NCI-H1092 (cell line): ENCODE data around the gene RNF213.

Experiments
- DNase-seq: peaks from one replicate; lab custom pipeline; 2025; lab: John Stamatoyannopoulos, UW

Gene RNF213

GRCh38 chr17:80260791-80261158, at the start of gene RNF213:
TSS of gene RNF213 (plus strand) at chr17:80260852. CDS start at chr17:80263682, 2,830 bp downstream.
- peak; percentile 32 for DNase-seq

GRCh38 chr17:80212109-80212508, 48.5 kb upstream of the RNF213 start:
- peak; percentile 71 for DNase-seq

- DNase-seq, result no peak
Measured at GRCh38 chr17:80212511-80212910, 48.1 kb upstream of the RNF213 start.

- DNase-seq, result no peak
Measured at GRCh38 chr17:80212962-80213642, 47.5 kb upstream of the RNF213 start.

GRCh38 chr17:80213643-80213975, 47.0 kb upstream of the RNF213 start:
- DNase-seq, result no peak

GRCh38 chr17:80214012-80214877, 46.4 kb upstream of the RNF213 start:
- no peak for DNase-seq

- DNase-seq, result no peak
Measured at GRCh38 chr17:80214878-80215210, 45.8 kb upstream of the RNF213 start.

- DNase-seq, result no peak
Measured at GRCh38 chr17:80216473-80217456, 43.9 kb upstream of the RNF213 start.

- no peak for DNase-seq
Measured at GRCh38 chr17:80217703-80218362, 42.8 kb upstream of the RNF213 start.

- no peak for DNase-seq
Measured at GRCh38 chr17:80218391-80218790, 42.3 kb upstream of the RNF213 start.

- peak; percentile 21 for DNase-seq
Measured at GRCh38 chr17:80219013-80219762, 41.5 kb upstream of the RNF213 start.

GRCh38 chr17:80219763-80220053, 40.9 kb upstream of the RNF213 start:
- DNase-seq, result no peak

GRCh38 chr17:80220054-80220735, 40.5 kb upstream of the RNF213 start, which contains the start of the genes SGSH and SLC26A11:
TSS of gene SGSH (minus strand) at chr17:80220333. CDS start at chr17:80220313, 20 bp downstream.
TSS of gene SLC26A11 (plus strand) at chr17:80220427. CDS start at chr17:80221561, 1,134 bp downstream.
- peak; percentile 47 for DNase-seq

- no peak for DNase-seq
Measured at GRCh38 chr17:80220736-80221215, 39.9 kb upstream of the RNF213 start.

GRCh38 chr17:80221351-80222105, 39.1 kb upstream of the RNF213 start:
- no peak for DNase-seq

- DNase-seq, result no peak
Measured at GRCh38 chr17:80222376-80223141, 38.1 kb upstream of the RNF213 start.

- no peak for DNase-seq
Measured at GRCh38 chr17:80223142-80223815, 37.4 kb upstream of the RNF213 start.

GRCh38 chr17:80223838-80224497, 36.7 kb upstream of the RNF213 start:
- DNase-seq, result no peak
